ENCODE measurements around the gene NCKAP5. TPM values are rescaled to one million over a fixed set of nuclear protein-coding genes. Genes with fewer than 3 reads are reported as not detected.

The NCKAP5 gene
- total and polyA plus RNA-seq, 2 of the 13 experiments (the other 11 are each of a cell fraction or from before 2014, with no cell fraction given) = 0.01 TPM; not detected in 1

GRCh38 chr2:132813422-132813821 lies 754.8 kb downstream of the NCKAP5 start:
- FAIRE-seq = no peak

GRCh38 chr2:132811148-132811915 lies 756.9 kb downstream of the NCKAP5 start:
- H4K20me1 ChIP-seq (ENCODE audit: insufficient read depth, low read length) = no peaks in the 10 kb centered on the region
- H2AFZ ChIP-seq (ENCODE audit: low read length) = no peak overlapping the region
- ChIA-PET CTCF (ENCODE audit: low intra/inter-chr PET ratio, low total read pairs) (no interaction called here), POLR2A (no interaction called here)
- no peak overlapping the region for H3K4me3 ChIP-seq (replicated peaks in 1 of 3; ENCODE audit: insufficient read depth in 1 of 3, low read depth in 2 of 3, low read length in 3 of 3)
- WGBS (ENCODE audit: low lambda C conversion rate) = 27% methylated on average over 7 of the region's 9 CpGs
- no peaks in the 10 kb centered on the region for H3K36me3 ChIP-seq (replicated peaks in 1 of 2; ENCODE audit: control insufficient read depth in 1 of 2, insufficient read depth in 2 of 2, low read length in 2 of 2)
- H3K79me2 ChIP-seq (ENCODE audit: insufficient read depth, low read length) = no peaks in the 10 kb centered on the region
- H3K4me2 ChIP-seq (ENCODE audit: low read depth, low read length) = no peak overlapping the region
- in situ Hi-C loops (cut with HindIII; ENCODE audit: extremely low pct_ligation_motif_present, low pct_unique_long_range_greater_than_20kb) = no loop called here
- DNase-seq (ENCODE audit: low spot score) = no peak
- ATAC-seq = no peak
- H3K27ac ChIP-seq (ENCODE audit: extremely low read length, insufficient read depth, low read length) = no peak overlapping the region
- peaks cover 77% of the 10 kb centered on the region for H3K9me3 ChIP-seq (ENCODE audit: low read length)
- intact Hi-C loops (cut with micrococcal nuclease; ENCODE audit: unreplicated experiment) = no loop called here
- FAIRE-seq = no peak
- BruUV-seq (replicated peaks) = no TSS peak
- H3K27me3 ChIP-seq (ENCODE audit: control insufficient read depth in 1 of 2, insufficient read depth in 2 of 2, low read length in 2 of 2) = no peaks in the 10 kb centered on the region
- H3K4me1 ChIP-seq (ENCODE audit: insufficient read depth, low read length) = no peaks in the 10 kb centered on the region
- no peak overlapping the region for H3K9ac ChIP-seq (ENCODE audit: insufficient read depth, low read depth, low read length)
- no peak for TF ChIP-seq ZSCAN21 (CRISPR knock-in tag; IDR thresholded peaks at IDR 0.05; ENCODE audit: borderline replicate concordance)
- TF ChIP-seq ZBTB8A (CRISPR knock-in tag; IDR thresholded peaks at IDR 0.05; ENCODE audit: borderline replicate concordance, low read depth) = no peak
- no peak for TF ChIP-seq SNAPC5 (CRISPR knock-in tag; IDR thresholded peaks at IDR 0.05; ENCODE audit: borderline replicate concordance)
- no peak for TF ChIP-seq ZNF510 (CRISPR knock-in tag; IDR thresholded peaks at IDR 0.05; ENCODE audit: low read depth)
- TF ChIP-seq ZSCAN31 (CRISPR knock-in tag; IDR thresholded peaks at IDR 0.05; ENCODE audit: low read depth) = no peak
- TF ChIP-seq ZNF687 (CRISPR knock-in tag; IDR thresholded peaks at IDR 0.05) = no peak
- TF ChIP-seq ZNF878 (CRISPR knock-in tag; IDR thresholded peaks at IDR 0.05) = no peak

More at GRCh38 chr2:132813422-132813821, 754.8 kb downstream of the NCKAP5 start:
- Histone ChIP-seq H3K4me2 (ENCODE audit: low read depth, low read length) (no peak overlapping the region), H3K4me1 (ENCODE audit: insufficient read depth, low read length) (no peaks in the 10 kb centered on the region), H3K79me2 (ENCODE audit: insufficient read depth, low read length) (no peaks in the 10 kb centered on the region), H3K27ac (ENCODE audit: extremely low read length, insufficient read depth, low read length) (no peak overlapping the region), H2AFZ (ENCODE audit: low read length) (no peak overlapping the region), H4K20me1 (ENCODE audit: insufficient read depth, low read length) (no peaks in the 10 kb centered on the region), H3K27me3 (ENCODE audit: control insufficient read depth in 1 of 2, insufficient read depth in 2 of 2, low read length in 2 of 2) (no peaks in the 10 kb centered on the region), H3K9me3 (ENCODE audit: low read length) (peaks cover 75% of the 10 kb centered on the region), H3K9ac (ENCODE audit: insufficient read depth, low read depth, low read length) (no peak overlapping the region), H3K36me3 (replicated peaks in 1 of 2; ENCODE audit: control insufficient read depth in 1 of 2, insufficient read depth in 2 of 2, low read length in 2 of 2) (no peaks in the 10 kb centered on the region), H3K4me3 (replicated peaks in 1 of 3; ENCODE audit: insufficient read depth in 1 of 3, low read depth in 2 of 3, low read length in 3 of 3) (no peak overlapping the region)
- in situ Hi-C loops (cut with HindIII; ENCODE audit: extremely low pct_ligation_motif_present, low pct_unique_long_range_greater_than_20kb) (no loop called here), intact Hi-C loops (cut with micrococcal nuclease; ENCODE audit: unreplicated experiment) (no loop called here)
- DNase-seq (ENCODE audit: low spot score) (no peak), ATAC-seq (no peak)
- POLR2A ChIA-PET = no interaction called here
- CTCF ChIA-PET (ENCODE audit: low intra/inter-chr PET ratio, low total read pairs) = no interaction called here
- no TSS peak for BruUV-seq (replicated peaks)
- WGBS (ENCODE audit: low lambda C conversion rate) = 0% methylated on average over 2 of the region's 2 CpGs
- no peak for TF ChIP-seq KLF12 (CRISPR knock-in tag; IDR thresholded peaks at IDR 0.05; ENCODE audit: borderline replicate concordance)
- TF ChIP-seq, protein P1, sequence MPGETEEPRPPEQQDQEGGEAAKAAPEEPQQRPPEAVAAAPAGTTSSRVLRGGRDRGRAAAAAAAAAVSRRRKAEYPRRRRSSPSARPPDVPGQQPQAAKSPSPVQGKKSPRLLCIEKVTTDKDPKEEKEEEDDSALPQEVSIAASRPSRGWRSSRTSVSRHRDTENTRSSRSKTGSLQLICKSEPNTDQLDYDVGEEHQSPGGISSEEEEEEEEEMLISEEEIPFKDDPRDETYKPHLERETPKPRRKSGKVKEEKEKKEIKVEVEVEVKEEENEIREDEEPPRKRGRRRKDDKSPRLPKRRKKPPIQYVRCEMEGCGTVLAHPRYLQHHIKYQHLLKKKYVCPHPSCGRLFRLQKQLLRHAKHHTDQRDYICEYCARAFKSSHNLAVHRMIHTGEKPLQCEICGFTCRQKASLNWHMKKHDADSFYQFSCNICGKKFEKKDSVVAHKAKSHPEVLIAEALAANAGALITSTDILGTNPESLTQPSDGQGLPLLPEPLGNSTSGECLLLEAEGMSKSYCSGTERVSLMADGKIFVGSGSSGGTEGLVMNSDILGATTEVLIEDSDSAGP (CRISPR knock-in tag; IDR thresholded peaks at IDR 0.05; ENCODE audit: borderline replicate concordance) = no peak
- TF ChIP-seq RAD51 (IDR thresholded peaks at IDR 0.05; ENCODE audit: borderline replicate concordance) = no peak
- TF ChIP-seq MAFF (IDR thresholded peaks at IDR 0.05; ENCODE audit: low read depth, low read length) = no peak
- 0 out of 4 replicates have a peak, but pooled peaks have one; percentile 20 to 24 for TF ChIP-seq MAFK (conservative IDR thresholded peaks at IDR 0.05 in 1 of 2, IDR thresholded peaks at IDR 0.05 in 1 of 2; ENCODE audit: low read length in 2 of 2)
- TF ChIP-seq ZNF777 (CRISPR knock-in tag; IDR thresholded peaks at IDR 0.05) = no peak
- no peak for TF ChIP-seq ZNF34 (CRISPR knock-in tag; IDR thresholded peaks at IDR 0.05; ENCODE audit: borderline replicate concordance)

Measured in HepG2 (cell line).